ENCODE results near the gene RNF152. TPM values are rescaled to one million over a fixed set of nuclear protein-coding genes. Genes with fewer than 3 reads are reported as not detected.

Gene RNF152
- total and polyA plus RNA-seq, 2 of the 13 experiments (the other 11 are each of a cell fraction or from before 2014, with no cell fraction given): 0.04 TPM; not detected in 1

GRCh38 chr18:61865466-61866175 lies 27.2 kb downstream of the RNF152 start (continued):
- TF ChIP-seq CEBPZ (IDR thresholded peaks at IDR 0.05; ENCODE audit: low read length): no peak
- no peak for TF ChIP-seq HIC2 (CRISPR knock-in tag; IDR thresholded peaks at IDR 0.05; ENCODE audit: low read depth)
- no peak for TF ChIP-seq ZSCAN9 (CRISPR knock-in tag; IDR thresholded peaks at IDR 0.05; ENCODE audit: borderline replicate concordance)

GRCh38 chr18:61861372-61861771 lies 31.4 kb downstream of the RNF152 start:
- no peaks in the 10 kb centered on the region for H3K79me2 ChIP-seq (ENCODE audit: insufficient read depth, low read length)
- 30% methylated on average over 3 of the region's 3 CpGs for WGBS (ENCODE audit: low lambda C conversion rate)
- H3K36me3 ChIP-seq (replicated peaks in 1 of 2; ENCODE audit: control insufficient read depth in 1 of 2, insufficient read depth in 2 of 2, low read length in 2 of 2): no peaks in the 10 kb centered on the region
- H3K4me1 ChIP-seq (ENCODE audit: insufficient read depth, low read length): no peaks in the 10 kb centered on the region
- H3K4me3 ChIP-seq (replicated peaks in 1 of 3; ENCODE audit: insufficient read depth in 1 of 3, low read depth in 2 of 3, low read length in 3 of 3): no peak overlapping the region
- H3K27me3 ChIP-seq (ENCODE audit: control insufficient read depth in 1 of 2, insufficient read depth in 2 of 2, low read length in 2 of 2): no peaks in the 10 kb centered on the region
- no peak overlapping the region for H3K4me2 ChIP-seq (ENCODE audit: low read depth, low read length)
- ChIA-PET POLR2A (no interaction called here), CTCF (ENCODE audit: low intra/inter-chr PET ratio, low total read pairs) (no interaction called here)
- H3K27ac ChIP-seq (ENCODE audit: extremely low read length, insufficient read depth, low read length): no peak overlapping the region
- no peak overlapping the region for H2AFZ ChIP-seq (ENCODE audit: low read length)
- in situ Hi-C loops (cut with HindIII; ENCODE audit: extremely low pct_ligation_motif_present, low pct_unique_long_range_greater_than_20kb) (no loop called here), intact Hi-C loops (cut with micrococcal nuclease; ENCODE audit: unreplicated experiment) (no loop called here)
- ATAC-seq (no peak), DNase-seq (ENCODE audit: low spot score) (no peak), FAIRE-seq (no peak)
- H3K9ac ChIP-seq (ENCODE audit: insufficient read depth, low read depth, low read length): no peak overlapping the region
- H4K20me1 ChIP-seq (ENCODE audit: insufficient read depth, low read length): no peaks in the 10 kb centered on the region
- H3K9me3 ChIP-seq (ENCODE audit: low read length): no peaks in the 10 kb centered on the region
- BruUV-seq (replicated peaks): no TSS peak
- TF ChIP-seq RERE (CRISPR knock-in tag; IDR thresholded peaks at IDR 0.05; ENCODE audit: low read depth) (no peak), E2F5 (CRISPR knock-in tag; conservative IDR thresholded peaks at IDR 0.05) (no peak), ZNF17 (CRISPR knock-in tag; IDR thresholded peaks at IDR 0.05) (no peak), SCMH1 (CRISPR knock-in tag; IDR thresholded peaks at IDR 0.05; ENCODE audit: borderline replicate concordance) (no peak), ZBTB34 (CRISPR knock-in tag; IDR thresholded peaks at IDR 0.05) (no peak)
